Dermis blood vessel endothelial cell (primary cell): ENCODE data around the gene SYNDIG1L. TPM values are rescaled to one million over a fixed set of nuclear protein-coding genes. Genes with fewer than 3 reads are reported as not detected.
A peak's percentile ranks its signal among the peaks of the same experiment; 100 is the strongest.

ENCODE experiments used
- DNase-seq: peaks from one replicate; pipeline ENCODE4 v3.0.0; 2010
- total RNA-seq: library from RNA; depleted of rRNA; stranded (reverse); fragments of >200 nt; gene quantifications from 2 replicates; pipeline ENCODE4 v1.2.3, GENCODE V29; 2014

The SYNDIG1L gene
- total RNA-seq, result not detected in 2 replicates

DNA sequence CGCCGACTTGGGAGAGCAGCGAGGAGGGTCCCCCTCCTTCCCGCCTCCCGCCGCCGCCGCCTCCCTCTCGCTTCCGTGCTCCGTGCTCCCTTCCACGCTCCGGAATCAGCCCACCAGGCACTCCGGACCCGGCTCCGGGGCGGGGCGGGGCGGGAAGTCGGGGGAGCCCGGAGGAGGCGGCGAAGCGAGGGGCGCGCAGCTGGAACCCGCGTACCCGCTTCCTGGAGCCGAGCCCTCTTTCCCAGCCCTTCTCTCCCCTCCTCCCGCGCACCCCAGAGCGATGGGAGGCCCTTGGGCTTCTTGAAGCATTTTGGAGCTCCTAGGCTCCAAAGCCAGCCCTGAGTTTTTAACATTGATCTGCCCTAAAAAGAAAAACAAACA is at the start of gene SYNDIG1L:
Gene SYNDIG1L, minus strand, starts transcription at position 9 of the 381 bp plus-strand sequence. CDS start 16,466 bp downstream, outside the sequence.
- no peak for DNase-seq

DNA sequence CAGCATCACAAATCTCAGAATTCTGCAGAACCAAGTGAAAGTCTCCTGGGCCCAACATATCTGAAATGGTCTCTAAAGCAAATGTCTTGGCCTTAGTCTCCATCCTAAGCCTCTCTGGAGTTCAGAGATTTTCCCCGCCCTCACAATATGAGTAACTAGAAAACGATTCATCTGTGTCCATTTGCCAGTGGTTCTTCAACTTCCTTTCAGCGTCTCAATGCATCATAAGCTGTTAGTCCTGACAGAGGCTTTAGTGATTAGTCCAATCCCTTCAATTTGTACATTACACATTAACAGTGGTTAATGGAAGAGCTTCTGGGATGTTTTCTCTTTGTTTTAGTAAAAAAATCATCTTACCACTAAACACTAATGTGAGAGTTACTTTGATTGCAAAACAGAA is 49.7 kb upstream of the SYNDIG1L start:
- no peak for DNase-seq

DNA sequence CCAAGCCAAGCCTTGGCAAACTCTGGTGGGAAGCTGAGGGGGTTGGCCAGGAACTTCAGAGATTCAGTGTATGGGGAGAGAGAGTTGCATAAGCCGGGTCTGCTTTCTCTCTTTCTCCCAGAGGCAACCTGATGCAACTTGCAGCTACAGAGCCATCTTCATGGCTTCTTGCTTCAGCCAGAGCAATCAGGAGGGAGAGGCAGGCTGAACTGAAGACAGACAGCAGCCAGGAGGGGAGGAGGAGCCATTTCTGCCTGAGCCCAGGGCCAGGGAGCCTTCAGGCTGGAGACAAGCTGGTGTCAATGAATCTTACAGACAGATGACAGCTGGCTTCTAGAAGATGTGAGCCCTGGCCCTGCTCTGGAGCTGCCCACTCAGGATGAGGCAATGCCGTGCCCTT is 48.4 kb upstream of the SYNDIG1L start:
- no peak for DNase-seq

DNA sequence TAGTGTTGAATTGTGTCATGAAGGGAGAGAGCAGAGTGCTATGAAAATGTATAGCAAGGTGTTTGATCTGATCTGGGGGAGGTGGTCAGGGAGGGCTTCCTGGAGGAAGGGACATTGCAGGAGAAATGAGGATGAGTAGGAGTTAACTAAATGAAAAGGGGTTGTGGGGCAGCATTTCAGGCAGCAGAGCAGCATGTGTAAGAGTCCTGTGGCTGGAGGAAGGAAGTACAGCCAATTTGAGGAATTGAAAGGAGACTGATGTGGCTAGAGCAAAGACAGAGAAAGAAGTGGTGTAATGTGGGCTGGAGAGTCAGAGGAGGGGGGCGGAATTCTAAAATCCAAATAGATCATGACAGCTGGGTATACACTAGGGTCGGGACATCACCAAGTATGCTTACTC is 46.6 kb upstream of the SYNDIG1L start:
- no peak for DNase-seq

DNA sequence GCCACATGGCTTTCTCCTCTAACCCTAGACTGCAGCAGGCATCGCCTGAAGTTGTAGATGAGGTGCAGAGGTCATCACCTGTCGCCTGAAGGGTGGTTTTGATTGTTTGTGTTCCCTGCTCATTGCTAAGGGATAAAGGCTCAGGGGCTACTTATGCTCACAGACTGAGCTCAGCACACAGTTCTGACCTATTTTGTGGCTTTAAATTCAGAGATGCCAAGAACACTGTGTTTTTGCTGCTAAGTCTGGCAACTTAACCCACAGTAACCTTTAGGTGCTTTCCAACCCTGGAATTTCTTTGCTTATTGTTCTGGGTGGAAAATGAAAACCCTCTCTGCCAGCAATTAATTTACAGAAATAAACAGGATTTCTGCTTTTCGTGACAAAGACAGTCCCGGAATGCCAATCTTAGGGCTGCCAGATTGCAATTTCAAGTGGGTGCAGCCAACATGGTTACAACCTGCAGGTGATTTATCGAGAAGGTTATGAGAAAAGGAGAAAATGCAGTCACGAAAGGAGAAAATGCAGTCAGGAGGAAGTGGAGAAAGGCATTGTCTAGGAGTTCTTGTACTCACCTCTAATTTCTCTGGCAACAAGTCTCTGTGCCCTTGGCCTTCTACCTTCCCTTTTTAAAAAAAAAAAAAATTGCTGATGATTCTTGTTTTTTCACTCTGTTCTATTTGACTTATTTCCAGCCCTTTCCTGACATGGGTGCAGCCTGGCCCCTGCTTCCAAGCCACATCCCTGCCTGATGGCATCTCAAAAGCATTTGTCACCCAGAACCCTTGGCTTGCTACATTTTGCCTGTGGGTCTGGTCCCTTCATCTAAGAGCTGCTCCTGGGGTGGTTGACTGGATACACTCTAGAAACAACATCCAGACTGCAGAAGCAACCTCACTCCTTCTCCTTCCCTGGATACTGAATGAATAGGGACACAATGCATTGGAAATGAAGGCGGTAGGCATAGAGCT is 43.8 kb upstream of the SYNDIG1L start:
- peak; percentile 37 for DNase-seq

DNA sequence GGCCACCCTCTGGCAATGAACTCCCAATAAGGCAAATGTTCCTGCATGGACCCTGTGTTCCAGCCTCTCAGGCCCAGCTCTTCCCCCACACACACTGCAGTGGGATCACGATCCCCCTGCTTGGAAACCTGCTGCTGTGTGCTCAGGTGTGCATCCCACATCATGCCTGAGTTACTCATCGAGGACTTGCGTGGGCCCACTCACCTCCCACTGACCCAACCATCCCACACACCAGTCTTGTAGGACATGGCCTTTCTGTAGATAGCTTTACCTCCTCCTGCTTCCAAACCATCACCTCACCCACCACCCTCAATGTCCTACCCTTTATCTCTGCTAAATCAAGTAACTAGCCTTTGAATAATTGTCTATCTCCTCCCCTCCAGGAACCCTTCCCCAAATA is 42.5 kb upstream of the SYNDIG1L start:
- DNase-seq, result no peak

DNA sequence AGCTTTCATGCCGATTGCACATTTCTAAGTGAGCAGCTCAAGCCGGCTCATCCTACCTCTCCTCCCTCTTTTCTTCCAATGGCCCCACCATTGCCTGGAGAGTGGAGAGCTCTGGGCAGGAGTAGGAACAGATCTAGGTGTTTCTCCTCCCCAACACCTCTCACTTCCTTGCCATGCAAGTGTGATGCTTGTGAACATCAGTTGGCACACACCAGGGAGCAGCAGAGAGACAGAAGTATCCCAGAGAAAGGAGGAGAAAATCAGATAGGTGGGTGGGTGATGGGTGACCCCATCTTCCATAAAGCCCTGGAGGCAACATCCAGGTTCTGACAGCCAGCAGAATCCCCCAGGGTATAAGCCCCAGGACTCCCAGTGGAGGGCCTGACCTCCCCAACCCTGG is 39.3 kb upstream of the SYNDIG1L start:
- DNase-seq, result no peak

DNA sequence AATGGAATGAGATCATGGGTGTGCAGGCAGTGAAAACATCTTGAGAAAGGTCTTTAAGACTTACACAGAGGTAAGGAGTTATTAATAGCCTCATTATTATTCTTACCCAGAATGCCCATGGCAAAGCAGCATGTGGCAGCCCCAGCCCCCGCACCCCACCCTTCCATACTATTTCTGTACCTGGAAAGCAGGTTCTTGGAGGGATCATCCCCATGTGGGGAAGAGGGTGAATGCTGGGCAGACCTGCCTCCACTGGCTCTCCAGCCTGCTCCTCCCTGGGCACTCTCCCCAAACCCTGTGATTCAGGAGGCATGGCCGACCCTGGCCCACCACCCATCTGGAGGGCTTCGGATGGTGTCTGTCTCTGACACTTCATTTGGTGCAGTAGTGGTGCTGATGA is 38.8 kb upstream of the SYNDIG1L start:
- DNase-seq, result no peak

DNA sequence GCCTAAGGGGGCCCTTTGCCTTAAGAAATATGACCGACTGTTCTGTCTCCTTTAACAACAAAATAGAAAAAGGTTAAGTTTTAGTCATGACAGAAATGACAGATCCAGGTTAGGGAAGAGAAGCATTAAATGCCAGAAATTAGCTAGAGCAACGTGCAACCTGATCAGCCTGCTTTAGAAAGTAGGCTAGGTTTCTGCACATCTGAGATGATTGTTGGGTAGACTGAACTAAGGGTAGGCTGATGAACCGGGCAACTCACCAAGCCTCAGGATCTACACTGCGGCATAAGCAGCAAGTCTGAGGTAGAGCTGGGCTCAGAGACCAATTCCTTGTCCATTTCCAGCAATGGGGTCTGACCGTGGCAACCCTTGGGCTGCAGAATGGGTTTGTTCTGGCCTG is 37.7 kb upstream of the SYNDIG1L start:
- DNase-seq, result no peak

DNA sequence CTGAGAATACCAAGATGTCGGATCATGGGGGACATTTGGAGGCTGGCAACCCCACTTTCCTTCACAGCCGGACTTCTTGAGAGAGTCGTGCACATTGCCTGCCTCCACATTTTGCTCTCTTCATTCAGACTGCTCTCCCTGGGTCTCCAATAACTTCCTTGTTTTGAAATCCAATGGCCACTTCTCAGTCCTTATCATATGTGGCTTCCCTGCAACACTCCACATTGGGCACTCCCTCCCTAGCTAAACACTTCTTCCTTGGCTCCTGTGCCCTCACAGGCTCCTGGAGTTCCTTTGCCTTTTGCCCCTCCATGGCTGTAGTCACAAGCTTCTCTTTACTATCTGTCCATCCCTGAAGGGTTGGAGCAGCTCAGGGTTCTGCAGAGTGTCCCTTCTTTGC is 37.0 kb upstream of the SYNDIG1L start:
- DNase-seq, result no peak

DNA sequence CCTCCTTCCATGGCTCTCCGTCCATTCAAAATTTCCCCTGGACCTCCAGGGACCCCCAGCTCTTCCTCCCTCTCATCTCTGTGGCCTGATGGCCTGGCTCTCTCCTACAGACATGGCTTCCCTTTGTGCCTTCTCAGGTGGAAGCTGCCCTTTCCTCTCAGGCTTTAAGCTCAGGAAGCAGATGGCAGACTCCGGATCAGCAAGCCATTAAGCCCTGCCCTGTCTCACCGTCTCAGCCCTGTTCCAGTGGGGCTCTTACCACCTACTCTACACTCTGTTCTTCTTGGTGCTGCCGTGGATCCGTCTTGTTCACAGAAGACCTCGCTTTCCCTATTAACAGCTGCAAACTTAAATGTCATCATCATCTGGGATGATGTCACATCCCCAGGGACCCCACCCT is 34.0 kb upstream of the SYNDIG1L start:
- peak; percentile 49 for DNase-seq

DNA sequence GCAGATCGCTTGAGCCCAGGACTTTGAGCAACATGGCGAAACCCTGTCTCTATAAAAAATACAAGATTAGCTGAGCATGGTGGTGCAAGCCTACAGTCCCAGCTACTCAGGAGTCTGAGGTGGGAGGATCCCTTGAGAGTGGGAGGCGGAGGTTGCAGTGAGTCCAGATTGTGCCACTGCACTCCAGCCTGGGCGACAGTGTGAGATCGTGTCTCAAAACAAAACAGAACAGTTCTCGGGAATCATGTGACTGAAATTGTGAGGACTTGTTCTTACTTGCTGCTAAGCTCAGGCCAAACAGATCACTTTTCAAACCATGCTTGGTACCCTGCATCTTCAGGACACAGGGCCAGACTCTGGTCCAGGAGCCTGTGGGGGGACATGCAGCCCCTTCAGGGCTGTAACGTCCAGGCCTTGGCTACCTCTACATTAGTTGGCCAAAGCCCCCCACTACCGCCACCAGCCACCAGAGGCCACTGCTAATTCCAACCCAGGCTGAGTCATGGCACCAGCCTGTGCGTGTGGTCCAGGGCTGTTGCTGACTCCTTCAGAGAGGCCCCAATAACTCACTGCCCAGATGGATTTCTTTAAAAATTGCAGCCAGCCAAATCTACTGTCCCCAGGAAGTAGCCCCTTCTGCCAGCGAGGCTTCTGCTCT is 33.4 kb upstream of the SYNDIG1L start:
- DNase-seq, result peak; percentile 74

DNA sequence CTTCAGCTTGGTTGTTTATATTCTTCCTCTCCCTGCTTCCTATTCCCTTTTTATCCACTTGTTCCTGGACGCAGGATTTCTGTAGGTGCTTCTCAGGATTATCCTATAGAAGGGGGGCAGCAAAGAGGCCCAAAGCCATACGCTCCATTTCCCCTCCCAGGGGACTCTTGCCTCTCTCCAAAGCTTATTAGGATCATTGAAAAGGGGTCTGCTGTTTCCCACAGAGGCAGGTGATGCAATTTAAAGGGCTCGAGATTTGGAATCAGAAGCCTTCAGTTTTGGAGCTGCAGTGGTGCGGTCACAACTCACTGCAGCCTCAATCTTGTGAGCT is 31.5 kb upstream of the SYNDIG1L start:
- no peak for DNase-seq

DNA sequence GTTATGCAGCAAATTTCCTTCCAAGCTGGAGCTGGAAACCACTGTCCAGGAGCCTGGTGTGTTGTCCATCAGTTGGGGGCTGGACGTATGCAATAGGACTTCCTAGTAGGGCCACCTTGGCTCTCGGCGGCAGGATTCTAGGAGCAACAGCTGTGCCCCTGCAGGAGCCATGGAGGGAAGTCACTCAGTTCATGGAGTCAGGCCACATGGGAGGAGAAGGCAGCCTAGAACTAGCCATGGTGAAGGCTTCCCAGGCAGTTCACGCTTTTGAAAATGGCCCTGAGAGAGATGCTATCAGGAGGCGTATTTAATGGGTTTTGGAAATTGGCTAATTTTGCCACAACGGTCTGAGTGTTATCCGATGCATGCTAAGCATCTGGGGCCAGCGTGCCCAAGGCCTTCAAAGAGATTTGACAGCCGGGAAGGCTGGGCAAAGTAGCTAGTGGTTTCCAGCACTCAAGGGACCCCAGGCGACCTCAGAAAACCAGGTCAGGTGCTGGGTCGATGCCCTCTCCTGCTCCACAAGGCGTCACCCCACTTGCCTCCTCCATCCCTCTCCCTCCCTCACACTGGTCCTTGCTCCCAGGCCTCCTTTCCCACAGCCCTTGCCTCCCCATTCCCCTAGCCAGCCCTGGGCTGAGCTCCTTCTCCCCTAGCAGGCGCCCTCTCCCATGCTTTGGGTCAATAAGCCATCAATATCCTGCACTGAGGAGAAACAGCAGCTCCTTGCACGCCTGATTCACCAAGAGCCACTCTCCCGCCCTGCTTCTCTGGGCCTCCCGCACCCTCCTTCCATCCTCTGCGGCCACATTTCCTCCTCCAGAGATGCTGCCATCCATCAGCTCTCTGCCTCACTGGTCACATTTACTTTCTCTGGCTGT is 30.9 kb upstream of the SYNDIG1L start:
- DNase-seq, result no peak

DNA sequence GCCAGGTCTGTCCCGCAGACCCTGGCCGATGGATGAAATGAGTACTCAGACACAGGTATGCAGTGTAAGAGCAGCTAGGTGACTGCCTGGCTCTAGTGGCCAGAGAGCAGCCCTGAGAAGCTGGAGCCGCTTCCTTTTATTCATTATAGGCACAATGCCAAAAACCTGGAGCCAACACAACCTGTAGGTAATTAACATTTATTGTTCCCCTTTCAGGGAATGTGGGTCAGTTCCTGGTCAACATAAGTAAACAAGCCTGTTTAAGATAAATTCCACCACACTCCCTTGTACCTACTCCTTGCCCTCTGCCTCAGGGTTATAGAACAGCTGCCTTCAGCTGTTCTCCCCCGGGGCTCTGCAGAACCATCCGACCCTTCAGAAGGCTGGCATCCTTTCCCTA is 28.4 kb upstream of the SYNDIG1L start:
- DNase-seq, result peak; percentile 67

DNA sequence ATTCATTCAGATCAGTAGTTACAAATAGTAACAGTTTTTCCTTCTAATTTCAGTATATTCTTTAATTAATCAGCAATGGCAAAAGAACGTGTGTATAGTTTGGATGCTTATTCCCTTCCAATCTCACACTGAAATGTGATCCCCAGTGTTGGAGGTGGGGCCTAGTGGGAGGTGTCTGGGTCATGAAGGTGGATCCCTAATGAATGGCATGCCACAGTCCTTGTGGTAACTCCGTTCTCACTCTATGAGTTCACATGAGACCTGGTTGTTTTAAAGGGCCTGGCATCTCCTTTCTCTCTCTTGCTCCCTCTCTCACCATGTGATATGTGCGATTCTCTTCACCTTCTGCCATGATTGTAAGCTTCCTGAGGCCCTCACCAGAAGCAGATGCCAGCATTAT is 18.9 kb upstream of the SYNDIG1L start:
- no peak for DNase-seq

DNA sequence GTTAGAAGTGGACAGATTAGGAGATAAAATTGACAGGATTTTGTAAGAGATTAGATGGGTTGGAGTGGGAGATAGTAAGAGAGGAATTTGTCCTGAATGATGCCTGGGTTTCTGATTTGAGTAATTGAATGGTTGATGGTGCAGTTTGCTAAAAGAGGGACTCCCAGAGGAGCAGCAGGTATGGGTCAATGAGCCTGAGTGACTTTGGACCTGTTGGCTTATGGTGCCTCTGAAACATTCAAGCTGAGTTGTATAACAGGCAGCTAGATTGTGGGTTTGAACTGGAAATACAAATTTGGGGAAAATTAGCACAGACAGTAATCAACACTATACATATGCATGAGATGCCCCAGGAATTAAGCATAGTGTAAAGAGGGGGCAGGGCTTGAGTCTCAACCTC is 16.7 kb upstream of the SYNDIG1L start:
- no peak for DNase-seq

DNA sequence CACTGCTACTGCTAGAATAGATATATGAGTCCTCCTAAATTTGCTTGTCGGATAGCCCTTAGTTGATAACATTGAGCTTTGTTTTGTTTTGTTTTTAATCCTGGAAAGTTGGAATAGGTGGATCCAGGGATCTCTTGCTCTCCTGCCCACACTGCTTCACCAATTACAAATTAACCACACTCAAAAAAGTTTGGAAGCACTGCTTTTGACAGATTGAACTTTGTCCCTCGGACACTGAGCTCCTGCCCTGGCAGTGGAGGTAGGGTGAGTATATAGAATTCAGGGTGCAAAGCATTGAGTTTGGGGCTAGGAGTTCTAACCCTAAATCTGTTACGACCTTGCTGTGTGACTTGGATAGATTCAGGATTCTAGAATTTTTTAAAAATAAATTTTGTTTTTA is 15.1 kb upstream of the SYNDIG1L start:
- DNase-seq, result no peak

DNA sequence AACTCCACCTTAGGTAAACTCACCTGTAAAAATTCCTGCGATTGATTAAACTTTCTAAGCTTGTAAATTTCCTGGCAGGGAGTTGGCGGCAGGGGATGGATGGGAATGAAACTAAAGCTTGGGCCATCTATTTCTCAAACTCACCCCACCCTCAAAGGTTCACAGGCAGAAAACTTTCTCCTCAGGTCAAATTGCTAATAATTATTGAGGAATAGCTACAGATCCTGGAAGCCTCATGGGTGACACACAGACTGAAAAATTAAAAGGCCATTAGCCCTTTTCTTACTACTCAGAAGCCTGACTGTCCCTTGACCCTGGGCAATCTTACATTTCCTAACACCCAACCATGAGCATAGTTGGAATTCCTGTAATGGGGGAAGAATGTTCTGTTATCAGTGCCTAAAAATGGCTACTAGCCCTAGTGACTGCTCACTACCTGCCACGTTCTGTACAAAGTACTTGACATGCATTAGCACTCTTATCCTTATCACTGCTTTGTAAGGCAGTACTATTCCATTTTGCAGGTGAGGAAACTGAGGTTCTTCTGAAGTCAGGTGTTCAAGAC is 12.4 kb upstream of the SYNDIG1L start:
- DNase-seq, result no peak

DNA sequence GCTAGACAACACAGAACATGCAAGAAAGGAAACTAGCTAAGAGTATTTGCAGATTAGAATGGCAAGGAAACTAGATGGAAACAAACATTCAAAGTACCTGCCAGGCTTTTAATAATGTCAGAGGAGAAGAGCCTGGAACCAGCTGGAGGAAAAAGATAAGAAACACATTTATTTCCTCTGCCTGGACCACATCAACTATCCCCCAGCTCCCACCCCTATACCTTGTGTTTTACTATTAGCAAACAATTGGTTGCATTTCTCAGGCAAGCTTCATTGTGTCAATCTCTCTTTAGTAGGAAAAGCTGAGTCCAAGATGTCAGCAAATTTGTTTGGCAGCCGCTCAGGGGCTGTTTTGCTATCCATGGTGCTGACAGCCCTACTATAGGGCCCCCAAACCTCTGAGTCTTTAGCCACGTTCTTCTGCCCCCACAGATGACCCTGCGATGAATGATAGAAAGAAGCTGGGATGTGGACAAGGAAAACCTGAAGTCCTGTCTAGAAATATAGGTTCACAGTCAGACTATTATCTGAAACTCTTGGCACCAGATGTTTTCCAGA is 11.6 kb upstream of the SYNDIG1L start:
- peak; percentile 31 for DNase-seq

DNA sequence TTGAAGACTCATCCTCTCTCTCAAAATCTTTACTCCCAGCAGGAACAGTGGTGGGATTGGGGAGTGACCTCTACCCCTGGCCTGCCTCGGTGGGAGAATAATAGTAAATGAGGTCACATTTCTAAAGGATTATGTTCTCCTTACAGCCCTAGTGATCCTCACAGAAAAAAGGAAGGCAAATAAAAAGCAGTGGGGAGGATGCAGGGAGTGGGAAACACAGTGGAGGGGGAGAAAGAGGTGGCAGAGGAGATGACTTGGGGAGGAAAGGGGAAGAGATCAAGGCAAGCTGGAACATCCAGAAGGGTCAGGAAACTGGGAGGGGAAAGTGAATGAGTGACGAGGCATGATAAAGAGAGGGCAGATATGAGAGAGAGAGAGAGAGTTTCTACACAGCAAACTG is 8.3 kb upstream of the SYNDIG1L start:
- no peak for DNase-seq

DNA sequence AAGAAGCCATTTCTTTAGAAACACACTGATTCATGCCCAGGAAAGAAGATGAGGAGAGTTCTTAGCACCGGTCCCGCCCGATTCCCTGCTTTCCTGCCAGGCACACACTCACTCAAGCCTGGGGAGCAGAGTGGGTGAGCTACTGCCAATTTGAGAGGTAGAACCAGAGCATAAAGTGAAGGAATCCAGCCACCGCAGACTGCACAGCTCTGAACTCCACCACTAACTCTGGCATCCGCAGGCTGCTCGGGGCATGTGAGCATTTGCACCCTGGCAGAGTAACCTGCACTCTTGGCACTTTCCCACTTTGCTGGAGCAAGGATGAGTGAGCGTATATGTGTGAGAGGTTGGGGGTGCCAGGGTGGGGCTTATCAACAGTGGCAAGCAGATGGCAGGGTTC is 4.0 kb upstream of the SYNDIG1L start:
- no peak for DNase-seq
